GM21717 (cell line): Measurements from ENCODE around the gene UBN2.
"Not testable (repeated sequence)": the region's sequence is repeated elsewhere in the genome, so short reads cannot be mapped to it uniquely, and the experiment has no call there.

Experiments used
- ATAC-seq: cut with Tn5 transposase; IDR thresholded peaks from one replicate; pipeline ENCODE4 v1.9.1; 2021; ENCODE audit warnings: mild to moderate bottlenecking, moderate library complexity; ENCODE audit not compliant: unreplicated experiment

UBN2 gene

GRCh38 chr7:139230774-139231512, at the start of gene UBN2:
UBN2 (plus strand) TSS chr7:139231237; CDS start chr7:139231485, 248 bp downstream.
- ATAC-seq, result peak; percentile 99

- ATAC-seq, result no peak
Measured at GRCh38 chr7:139181404-139181803, 49.6 kb upstream of the UBN2 start.

- ATAC-seq, result no peak
Measured at GRCh38 chr7:139182363-139182762, 48.7 kb upstream of the UBN2 start.

- no peak for ATAC-seq
Measured at GRCh38 chr7:139183251-139183650, 47.8 kb upstream of the UBN2 start.

GRCh38 chr7:139183878-139184338, 47.1 kb upstream of the UBN2 start:
- ATAC-seq, result no peak

- ATAC-seq, result no peak
Measured at GRCh38 chr7:139186146-139186545, 44.9 kb upstream of the UBN2 start.

- ATAC-seq, result no peak
Measured at GRCh38 chr7:139189357-139189756, 41.7 kb upstream of the UBN2 start.

- no peak for ATAC-seq
Measured at GRCh38 chr7:139192014-139192706, 38.9 kb upstream of the UBN2 start.

GRCh38 chr7:139200382-139200781, 30.7 kb upstream of the UBN2 start:
- no peak for ATAC-seq

GRCh38 chr7:139203992-139204391, 27.0 kb upstream of the UBN2 start:
- no peak for ATAC-seq

GRCh38 chr7:139205843-139206242, 25.2 kb upstream of the UBN2 start:
- ATAC-seq, result no peak

- no peak for ATAC-seq
Measured at GRCh38 chr7:139212133-139212532, 18.9 kb upstream of the UBN2 start.

- not testable (repeated sequence) for ATAC-seq
Measured at GRCh38 chr7:139213489-139213888, 17.5 kb upstream of the UBN2 start.

- ATAC-seq, result no peak
Measured at GRCh38 chr7:139218173-139218572, 12.9 kb upstream of the UBN2 start.

- no peak for ATAC-seq
Measured at GRCh38 chr7:139224219-139224618, 6.8 kb upstream of the UBN2 start.

GRCh38 chr7:139224836-139225235, 6.2 kb upstream of the UBN2 start:
- ATAC-seq, result not testable (repeated sequence)

GRCh38 chr7:139225286-139226157, 5.5 kb upstream of the UBN2 start:
- not testable (repeated sequence) for ATAC-seq

GRCh38 chr7:139226158-139226515, 4.9 kb upstream of the UBN2 start:
- not testable (repeated sequence) for ATAC-seq

GRCh38 chr7:139226988-139227488, 4.0 kb upstream of the UBN2 start:
- not testable (repeated sequence) for ATAC-seq

GRCh38 chr7:139230023-139230422, 1.0 kb upstream of the UBN2 start:
- no peak for ATAC-seq

GRCh38 chr7:139230484-139230773, 608 bp upstream of the UBN2 start:
- no peak for ATAC-seq
